MM.1S (cell line): ENCODE measurements around the gene MEST.

ENCODE experiments used
- CTCF ChIP-seq: fragments of 300-600 bp; sonication (generic); IDR thresholded peaks from 2 replicates; pipeline ENCODE4 v1.5.1; 2016; ENCODE audit warnings: antibody characterized with exemption, low read length, mixed read lengths
- EZH2 ChIP-seq: fragments of 300-600 bp; sonication (generic); optimal IDR thresholded peaks from 2 replicates; pipeline ENCODE3; 2017; ENCODE audit warnings: low read depth, mild to moderate bottlenecking, antibody characterized with exemption, low read length, mixed read lengths
- EZH2phosphoT487 ChIP-seq: fragments of 300-600 bp; sonication (generic); IDR thresholded peaks from 2 replicates; pipeline ENCODE4 v1.6.1; 2018; ENCODE audit warnings: antibody characterized with exemption, low read length

GRCh38 chr7:130505753-130506152, 13.9 kb downstream of the MEST start:
- TF ChIP-seq CTCF, result no peak
- TF ChIP-seq EZH2, result no peak
- TF ChIP-seq EZH2phosphoT487, result no peak
